Testis (tissue), 2 donors: ENCODE measurements around the gene ASB8.

Experiments used
- CTCF ChIP-seq, 3 experiments: fragments of 450-650 bp in 2 of 3; fragments of 200-600 bp in 1 of 3; sonication (generic) in 1 of 3; IDR thresholded peaks; one replicate each; pipeline ENCODE4 v1.5.1; 2016 to 2019; ENCODE audit warnings: antibody characterized with exemption in 3 of 3, mild to moderate bottlenecking in 2 of 3, moderate library complexity in 1 of 3
- POLR2A ChIP-seq: fragments of 450-650 bp; IDR thresholded peaks from one replicate; pipeline ENCODE4 v1.6.1; 2017; ENCODE audit warnings: antibody characterized with exemption, mild to moderate bottlenecking, moderate library complexity

GRCh38 chr12:48106681-48107613, 50.4 kb downstream of the ASB8 start:
- no peak for TF ChIP-seq CTCF (IDR thresholded peaks at IDR 0.05)
- no peak for TF ChIP-seq POLR2A
